Tibial nerve (tissue), 4 donors: Measurements from ENCODE around the gene GCDH. TPM values are rescaled to one million over a fixed set of nuclear protein-coding genes. Genes with fewer than 3 reads are reported as not detected.
"Not testable (repeated sequence)": the region's sequence is repeated elsewhere in the genome, so short reads cannot be mapped to it uniquely, and the experiment has no call there.

Source experiments
- DNase-seq, 2 donors: peaks; one replicate each; pipeline ENCODE4 v3.0.0-alpha.2; 2019; ENCODE audit warnings: low spot score in 2 of 2
- H3K27ac ChIP-seq, 4 donors: fragments of 200-600 bp; sonication (generic) in 3 of 4; one replicate each; pipeline ENCODE4 v1.5.1; 2017 to 2019; ENCODE audit warnings: mild to moderate bottlenecking in 1 of 4
- H3K27me3 ChIP-seq, 2 donors: fragments of 200-600 bp; sonication (generic) in 1 of 2; one replicate each; pipeline versions ENCODE4 v1.5.1 to v1.6.0; 2017 to 2019
- H3K36me3 ChIP-seq, 3 donors: fragments of 200-600 bp; sonication (generic); one replicate each; pipeline ENCODE4 v1.5.1; 2018 to 2019
- H3K4me1 ChIP-seq, 4 donors: fragments of 200-600 bp; sonication (generic) in 3 of 4; one replicate each; pipeline ENCODE4 v1.5.1; 2017 to 2019
- H3K4me3 ChIP-seq, 4 donors: fragments of 200-600 bp; sonication (generic) in 3 of 4; one replicate each; pipeline ENCODE4 v1.5.1; 2017 to 2019; ENCODE audit warnings: mild to moderate bottlenecking in 1 of 4, moderate library complexity in 1 of 4
- H3K9me3 ChIP-seq, 4 donors: fragments of 200-600 bp; sonication (generic) in 3 of 4; one replicate each; pipeline ENCODE4 v1.5.1; 2017 to 2019
- EP300 ChIP-seq, 2 donors: sonication (generic); formaldehyde crosslinking; IDR thresholded peaks; one replicate each; pipeline ENCODE4 v1.6.1; 2017; ENCODE audit warnings: antibody characterized with exemption in 2 of 2, mild to moderate bottlenecking in 1 of 2
- POLR2A ChIP-seq, 2 donors: fragments of 450-650 bp; IDR thresholded peaks; one replicate each; pipeline ENCODE4 v1.6.1; 2017; ENCODE audit warnings: antibody characterized with exemption in 2 of 2, mild to moderate bottlenecking in 2 of 2, moderate library complexity in 2 of 2
- WGBS, 2 donors: methylation state at CpG; one replicate each; pipeline ENCODE4 v1.1.5; 2018; 5-methylcytosine and 5-hydroxymethylcytosine counted together
- total RNA-seq, 4 donors: library from RNA; depleted of rRNA; stranded (reverse); fragments of >200 nt; gene quantifications; one replicate each; pipeline ENCODE4 v1.1.0, GENCODE V29; 2016
- TF ChIP-seq, protein P1 (sequence below), 5 experiments: fragments of 200-600 bp in 3 of 5; fragments of 450-650 bp in 2 of 5; sonication (generic) in 3 of 5; IDR thresholded peaks; one replicate each; pipeline ENCODE4 v1.5.1; 2016 to 2019; ENCODE audit warnings: antibody characterized with exemption in 5 of 5, mild to moderate bottlenecking in 3 of 5, moderate library complexity in 2 of 5

Gene GCDH
- total RNA-seq, 4 donors from 2014 or later = 50.4 to 68.0 (median 64.6) TPM

DNA sequence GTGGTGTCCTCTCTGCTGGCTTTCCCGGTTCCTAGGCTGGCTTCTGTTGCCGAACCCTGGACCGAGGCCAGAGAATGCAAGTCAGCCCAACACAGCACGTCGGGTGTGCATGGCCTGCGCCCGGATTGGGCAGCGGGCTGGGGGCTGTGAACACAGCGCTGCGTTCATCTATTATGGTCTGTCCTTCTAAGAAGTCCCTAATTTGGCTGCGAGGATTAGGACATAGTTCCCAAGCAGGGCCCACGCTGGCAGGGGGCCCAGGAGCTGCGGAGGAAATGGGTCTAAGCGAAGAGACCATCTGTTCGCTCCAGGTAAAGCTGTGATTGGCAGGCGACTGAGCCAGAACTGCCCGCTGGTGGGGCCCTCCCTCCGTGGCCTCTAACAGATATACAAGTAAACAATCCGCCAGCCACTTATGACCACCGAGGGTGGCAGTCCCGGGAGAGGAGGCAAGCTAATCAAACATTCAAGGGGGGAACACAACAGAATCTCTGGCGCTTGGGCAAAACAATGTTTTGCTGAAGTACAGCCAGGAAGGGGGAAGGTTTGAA is 22.1 kb downstream of the GCDH start:
- peak in 1 of 2 donors; percentile 57 for TF ChIP-seq EP300 (IDR thresholded peaks at IDR 0.05)
- no peak for TF ChIP-seq POLR2A (IDR thresholded peaks at IDR 0.05)
- WGBS, 2 donors = 0 to 5% methylated on average over 18 to 22 of the region's 22 CpGs

DNA sequence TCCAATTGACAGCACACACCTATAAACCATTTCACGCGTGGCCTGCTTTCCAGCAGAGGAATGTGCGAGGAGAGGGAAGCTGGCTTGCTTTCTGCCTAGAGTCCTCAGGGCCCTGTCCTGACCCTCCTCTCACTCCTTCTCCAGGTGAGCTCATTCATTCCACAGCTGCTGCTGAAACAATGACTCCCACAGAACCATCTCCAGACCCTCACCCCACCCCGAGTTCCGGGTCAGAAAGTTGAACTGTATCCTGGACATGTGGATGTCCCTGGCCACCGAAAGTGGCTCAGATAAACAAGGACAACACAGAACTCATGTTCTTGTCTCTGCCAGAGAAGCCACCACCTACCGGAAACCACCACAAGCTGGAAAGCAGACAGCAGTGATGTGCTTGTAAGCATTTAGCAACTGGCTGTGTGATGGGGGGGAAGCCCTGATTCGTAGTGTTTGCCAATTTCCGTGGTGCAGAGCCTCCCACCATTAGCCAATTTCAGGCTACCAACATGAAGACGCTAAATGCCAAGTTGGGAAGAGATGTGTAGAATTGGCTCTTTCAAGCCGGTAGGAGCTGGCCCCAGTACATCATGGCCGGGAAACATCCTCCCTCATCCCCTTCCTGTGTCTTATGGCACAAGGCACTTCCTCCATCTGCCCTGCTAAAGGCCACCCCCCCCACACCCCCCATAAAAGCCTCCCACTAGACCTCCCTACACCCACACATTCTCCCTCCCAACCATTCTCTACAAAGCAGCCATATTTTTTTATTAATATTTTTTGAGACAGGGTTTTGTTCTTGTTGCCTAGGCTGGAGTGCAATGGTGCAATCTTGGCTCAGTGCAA is 23.1 kb downstream of the GCDH start:
- Histone ChIP-seq H3K4me1 (peaks cover 0 to 32% (median 19%) of the 10 kb centered on the region in 4 donors), H3K27me3 (no peaks in the 10 kb centered on the region), H3K4me3 (peak overlapping the region in 1 of 4 donors; percentile 7), H3K36me3 (no peaks in the 10 kb centered on the region), H3K9me3 (no peaks in the 10 kb centered on the region), H3K27ac (peak overlapping the region; percentile 30 to 86 (median 78))
- TF ChIP-seq, protein P1, sequence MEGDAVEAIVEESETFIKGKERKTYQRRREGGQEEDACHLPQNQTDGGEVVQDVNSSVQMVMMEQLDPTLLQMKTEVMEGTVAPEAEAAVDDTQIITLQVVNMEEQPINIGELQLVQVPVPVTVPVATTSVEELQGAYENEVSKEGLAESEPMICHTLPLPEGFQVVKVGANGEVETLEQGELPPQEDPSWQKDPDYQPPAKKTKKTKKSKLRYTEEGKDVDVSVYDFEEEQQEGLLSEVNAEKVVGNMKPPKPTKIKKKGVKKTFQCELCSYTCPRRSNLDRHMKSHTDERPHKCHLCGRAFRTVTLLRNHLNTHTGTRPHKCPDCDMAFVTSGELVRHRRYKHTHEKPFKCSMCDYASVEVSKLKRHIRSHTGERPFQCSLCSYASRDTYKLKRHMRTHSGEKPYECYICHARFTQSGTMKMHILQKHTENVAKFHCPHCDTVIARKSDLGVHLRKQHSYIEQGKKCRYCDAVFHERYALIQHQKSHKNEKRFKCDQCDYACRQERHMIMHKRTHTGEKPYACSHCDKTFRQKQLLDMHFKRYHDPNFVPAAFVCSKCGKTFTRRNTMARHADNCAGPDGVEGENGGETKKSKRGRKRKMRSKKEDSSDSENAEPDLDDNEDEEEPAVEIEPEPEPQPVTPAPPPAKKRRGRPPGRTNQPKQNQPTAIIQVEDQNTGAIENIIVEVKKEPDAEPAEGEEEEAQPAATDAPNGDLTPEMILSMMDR (IDR thresholded peaks at IDR 0.05) = no peak
- TF ChIP-seq POLR2A (IDR thresholded peaks at IDR 0.05) (no peak), EP300 (IDR thresholded peaks at IDR 0.05) (peak in 1 of 2 donors; percentile 9)
- 52 to 63% methylated on average over 12 of the region's 12 CpGs for WGBS, 2 donors
- peak in 1 of 2 donors; percentile 39 for DNase-seq

More for the DNA sequence above, 22.1 kb downstream of the GCDH start:
- H3K4me1 ChIP-seq = peaks cover 0 to 25% (median 16%) of the 10 kb centered on the region in 4 donors
- no peaks in the 10 kb centered on the region for H3K36me3 ChIP-seq
- no peaks in the 10 kb centered on the region for H3K9me3 ChIP-seq
- H3K27ac ChIP-seq = peak overlapping the region; percentile 30 to 86 (median 78)
- DNase-seq = peak; percentile 63 to 68
- H3K4me3 ChIP-seq = peak overlapping the region in 2 of 4 donors; percentile 7 to 25
- no peaks in the 10 kb centered on the region for H3K27me3 ChIP-seq

DNA sequence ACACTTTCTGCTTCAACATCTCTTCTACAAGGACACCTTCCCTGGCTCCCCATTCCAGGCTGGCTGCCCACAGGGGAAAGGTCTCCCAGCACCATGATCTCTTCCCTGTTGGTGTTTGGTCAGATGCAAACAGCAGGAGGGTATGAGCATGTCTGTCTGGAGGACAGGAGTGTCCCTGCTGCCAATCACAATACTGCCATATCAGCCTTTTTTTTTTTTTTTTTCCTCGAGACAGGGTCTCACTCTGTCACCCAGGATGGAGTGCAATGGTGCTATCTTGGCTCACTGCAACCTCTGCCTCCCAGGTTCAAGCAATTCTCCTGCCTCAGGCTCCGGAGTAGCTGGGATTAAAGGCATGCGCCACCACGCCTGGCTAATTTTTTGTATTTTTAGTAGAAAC is 24.9 kb downstream of the GCDH start:
- not testable (repeated sequence) for DNase-seq, H3K4me3 ChIP-seq, H3K36me3 ChIP-seq, H3K27ac ChIP-seq, H3K9me3 ChIP-seq, H3K27me3 ChIP-seq
- 82% methylated on average over 4 of the region's 4 CpGs for WGBS, 2 donors
- H3K4me1 ChIP-seq = peaks cover 0 to 38% (median 20%) of the 10 kb centered on the region in 4 donors

DNA sequence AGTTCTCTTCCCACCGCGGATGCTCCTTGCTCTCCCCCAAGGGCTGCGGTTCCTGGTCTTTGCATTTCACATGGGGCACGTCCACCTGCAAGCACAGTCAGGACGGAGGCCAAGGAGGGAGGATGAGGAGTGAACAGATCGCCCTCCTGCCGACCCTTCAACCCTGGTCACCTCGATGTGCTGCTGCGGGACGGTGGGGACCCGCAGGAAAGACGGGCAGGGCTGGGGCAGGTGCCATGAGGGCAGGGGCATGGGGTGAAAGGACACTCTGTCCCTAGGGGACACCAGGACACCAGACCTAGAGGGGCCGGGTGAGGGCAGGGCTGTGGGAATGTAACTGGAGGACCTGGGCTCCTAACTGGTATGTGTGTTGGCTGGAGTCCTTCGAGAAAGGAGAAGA is 27.3 kb downstream of the GCDH start:
- DNase-seq = no peak
- no peak for TF ChIP-seq EP300 (IDR thresholded peaks at IDR 0.05)
- no peak for TF ChIP-seq POLR2A (IDR thresholded peaks at IDR 0.05)
- TF ChIP-seq, protein P1 (IDR thresholded peaks at IDR 0.05) = no peak
- no peak overlapping the region for H3K27ac ChIP-seq
- H3K36me3 ChIP-seq = peaks cover 0 to 12% (median 5%) of the 10 kb centered on the region in 3 donors
- H3K27me3 ChIP-seq = no peaks in the 10 kb centered on the region
- 93% methylated on average over 14 of the region's 14 CpGs for WGBS, 2 donors
- H3K4me3 ChIP-seq = no peak overlapping the region
- H3K9me3 ChIP-seq = no peaks in the 10 kb centered on the region
- H3K4me1 ChIP-seq = peaks cover 0 to 22% (median 12%) of the 10 kb centered on the region in 4 donors

DNA sequence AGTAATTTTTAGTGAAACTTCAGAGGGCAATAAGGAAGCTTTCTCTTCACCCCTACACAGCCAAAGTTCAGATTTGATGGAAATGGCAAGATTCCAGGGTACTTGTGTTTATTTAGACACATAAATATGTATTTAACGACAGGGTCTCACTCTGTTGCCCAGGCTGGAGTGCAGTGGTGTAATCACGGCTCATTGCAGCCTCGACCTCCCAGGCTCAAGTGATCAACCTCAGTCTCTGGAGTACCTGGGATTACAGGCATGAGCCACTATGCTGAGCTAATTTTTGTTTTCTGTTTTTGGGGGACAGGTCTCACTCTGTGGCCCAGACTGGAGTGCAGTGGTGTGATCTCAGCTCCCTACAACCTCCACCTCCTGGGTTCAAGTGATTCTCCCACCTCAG is 30.1 kb downstream of the GCDH start:
- H3K36me3 ChIP-seq = peaks cover 0 to 40% (median 25%) of the 10 kb centered on the region in 3 donors
- H3K4me1 ChIP-seq = peaks cover 0 to 13% (median 4%) of the 10 kb centered on the region in 4 donors
- DNase-seq = no peak
- 49 to 59% methylated on average over 3 of the region's 3 CpGs for WGBS, 2 donors
- TF ChIP-seq POLR2A (IDR thresholded peaks at IDR 0.05) = no peak
- TF ChIP-seq, protein P1 (IDR thresholded peaks at IDR 0.05) = no peak
- no peak for TF ChIP-seq EP300 (IDR thresholded peaks at IDR 0.05)
- no peaks in the 10 kb centered on the region for H3K9me3 ChIP-seq
- H3K4me3 ChIP-seq = no peak overlapping the region
- no peak overlapping the region for H3K27ac ChIP-seq
- H3K27me3 ChIP-seq = no peaks in the 10 kb centered on the region

DNA sequence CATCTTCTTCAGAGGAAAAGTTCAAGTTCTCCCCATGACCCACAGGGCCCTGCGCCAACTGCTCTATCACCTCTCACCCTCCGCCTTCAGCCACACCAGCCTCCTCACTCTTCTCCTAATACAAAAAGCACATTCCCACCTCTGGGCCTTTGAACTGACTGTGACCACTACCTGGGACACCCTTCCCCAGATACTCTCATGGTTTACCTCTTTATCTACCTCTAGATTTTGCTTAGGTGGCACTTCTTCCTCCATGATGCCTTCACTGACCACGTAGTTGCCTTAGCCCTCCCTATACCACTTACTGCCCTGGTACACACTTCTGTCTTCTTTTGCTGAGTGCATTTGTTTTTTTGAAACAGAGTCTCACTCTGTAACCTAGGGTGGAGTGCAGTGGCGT is 32.0 kb downstream of the GCDH start:
- TF ChIP-seq EP300 (IDR thresholded peaks at IDR 0.05) (no peak), POLR2A (IDR thresholded peaks at IDR 0.05) (no peak)
- TF ChIP-seq, protein P1 (IDR thresholded peaks at IDR 0.05) = no peak
- peaks cover 0 to 59% (median 38%) of the 10 kb centered on the region in 3 donors for H3K36me3 ChIP-seq
- H3K4me3 ChIP-seq = no peak overlapping the region

More for the DNA sequence above, 32.0 kb downstream of the GCDH start:
- WGBS, 2 donors = 93 to 95% methylated on average over 4 of the region's 4 CpGs
- Histone ChIP-seq H3K9me3 (no peaks in the 10 kb centered on the region), H3K27me3 (no peaks in the 10 kb centered on the region), H3K27ac (no peak overlapping the region), H3K4me1 (peaks cover 0 to 13% (median 4%) of the 10 kb centered on the region in 4 donors)
- DNase-seq = no peak
